GM18951 (cell line): ENCODE results near the gene GAP43.

Experiments used
- POLR2A ChIP-seq: IDR thresholded peaks from 4 replicates; pipeline ENCODE4 v1.6.1; 2011; ENCODE audit warnings: mild to moderate bottlenecking; ENCODE audit not compliant: insufficient read length, insufficient read depth; ENCODE audit errors: extremely low read depth
- in situ Hi-C: fragments of 300-500 bp; cut with MboI; formaldehyde crosslinking; loops from one replicate; pipeline ENCODE4 v1.12.0; 2022; ENCODE audit warnings: low sequenced_read_pairs, mixed read lengths, inconsistent platforms; ENCODE audit not compliant: unreplicated experiment

The GAP43 gene

GRCh38 chr3:115687721-115688120 lies 64.4 kb downstream of the GAP43 start:
- in situ Hi-C loops, result loop anchor here (25.0 kb wide), 1 partner anchor 475 kb away; no protein-coding TSS in a partner anchor
- no peak for TF ChIP-seq POLR2A

- TF ChIP-seq POLR2A, result no peak
- in situ Hi-C loops, result loop anchor here (25.0 kb wide), 1 partner anchor 476 kb away; no protein-coding TSS in a partner anchor
These were observed 65.1 kb downstream of the GAP43 start for GRCh38 chr3:115688418-115688817.

GRCh38 chr3:115689928-115690327 lies 66.6 kb downstream of the GAP43 start:
- in situ Hi-C loops, result loop anchor here (25.0 kb wide), 1 partner anchor 478 kb away; no protein-coding TSS in a partner anchor
- no peak for TF ChIP-seq POLR2A

- in situ Hi-C loops, result loop anchor here (25.0 kb wide), 1 partner anchor 480 kb away; no protein-coding TSS in a partner anchor
- no peak for TF ChIP-seq POLR2A
These were observed 68.7 kb downstream of the GAP43 start for GRCh38 chr3:115691964-115692363.

- in situ Hi-C loops, result loop anchor here (25.0 kb wide), 1 partner anchor 481 kb away; no protein-coding TSS in a partner anchor
- no peak for TF ChIP-seq POLR2A
These were observed 69.7 kb downstream of the GAP43 start for GRCh38 chr3:115692887-115693524.

- in situ Hi-C loops, result loop anchor here (25.0 kb wide), 1 partner anchor 482 kb away; no protein-coding TSS in a partner anchor
- no peak for TF ChIP-seq POLR2A
These were observed 70.6 kb downstream of the GAP43 start for GRCh38 chr3:115693868-115694267.

GRCh38 chr3:115695090-115695489 lies 71.8 kb downstream of the GAP43 start:
- in situ Hi-C loops, result loop anchor here (25.0 kb wide), 1 partner anchor 483 kb away; no protein-coding TSS in a partner anchor
- TF ChIP-seq POLR2A, result no peak

GRCh38 chr3:115697263-115698053 lies 74.1 kb downstream of the GAP43 start:
- no peak for TF ChIP-seq POLR2A
- in situ Hi-C loops, result loop anchor here (25.0 kb wide), 1 partner anchor 485 kb away; no protein-coding TSS in a partner anchor

- TF ChIP-seq POLR2A, result no peak
- in situ Hi-C loops, result loop anchor here (25.0 kb wide), 1 partner anchor 487 kb away; no protein-coding TSS in a partner anchor
These were observed 75.7 kb downstream of the GAP43 start for GRCh38 chr3:115698851-115699591.

- in situ Hi-C loops, result loop anchor here (25.0 kb wide), 1 partner anchor 487 kb away; no protein-coding TSS in a partner anchor
- no peak for TF ChIP-seq POLR2A
These were observed 76.4 kb downstream of the GAP43 start for GRCh38 chr3:115699706-115700105.

GRCh38 chr3:115702598-115702997 lies 79.3 kb downstream of the GAP43 start:
- in situ Hi-C loops, result no loop called here
- no peak for TF ChIP-seq POLR2A

GRCh38 chr3:115704661-115705338 lies 81.5 kb downstream of the GAP43 start:
- TF ChIP-seq POLR2A, result no peak
- in situ Hi-C loops, result no loop called here

GRCh38 chr3:115706311-115706829 lies 83.1 kb downstream of the GAP43 start:
- in situ Hi-C loops, result no loop called here
- TF ChIP-seq POLR2A, result no peak
